Hematopoietic multipotent progenitor cell (in vitro differentiated cells): Measurements from ENCODE around the gene PBRM1. TPM values are rescaled to one million over a fixed set of nuclear protein-coding genes. Genes with fewer than 3 reads are reported as not detected.

Experiments
- DNase-seq, 3 donors: peaks; one replicate each; pipeline ENCODE4 v3.0.0-alpha.2; 2011 to 2015; ENCODE audit warnings: low read depth in 2 of 3, low spot score in 2 of 3
- total RNA-seq: library from RNA; depleted of rRNA; stranded (reverse); fragments of >200 nt; gene quantifications from one replicate; pipeline ENCODE4 v1.2.3, GENCODE V29; 2012

The PBRM1 gene
- total RNA-seq, 1 donor = 63.3 TPM

DNA sequence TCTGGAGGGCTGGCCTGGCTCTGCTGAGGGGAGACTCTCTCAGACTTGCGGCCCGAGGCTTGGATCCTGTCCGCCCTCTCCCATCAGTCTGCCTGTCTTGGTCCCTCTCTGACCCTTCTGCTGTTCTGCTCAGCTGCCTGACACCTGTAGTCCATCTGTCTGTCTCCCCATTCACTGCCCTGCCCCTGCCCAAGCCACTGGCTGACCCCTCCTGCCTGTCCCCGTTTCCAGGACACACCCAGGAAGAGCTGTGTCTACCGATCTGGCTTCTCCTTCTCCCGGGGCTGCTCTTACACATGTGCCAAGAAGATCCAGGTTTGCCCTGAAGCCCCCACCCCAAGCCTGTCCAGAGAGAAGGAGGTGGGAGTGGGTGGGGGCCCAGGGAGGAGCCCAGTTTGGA lies 170.5 kb downstream of the PBRM1 start:
- no peak for DNase-seq

DNA sequence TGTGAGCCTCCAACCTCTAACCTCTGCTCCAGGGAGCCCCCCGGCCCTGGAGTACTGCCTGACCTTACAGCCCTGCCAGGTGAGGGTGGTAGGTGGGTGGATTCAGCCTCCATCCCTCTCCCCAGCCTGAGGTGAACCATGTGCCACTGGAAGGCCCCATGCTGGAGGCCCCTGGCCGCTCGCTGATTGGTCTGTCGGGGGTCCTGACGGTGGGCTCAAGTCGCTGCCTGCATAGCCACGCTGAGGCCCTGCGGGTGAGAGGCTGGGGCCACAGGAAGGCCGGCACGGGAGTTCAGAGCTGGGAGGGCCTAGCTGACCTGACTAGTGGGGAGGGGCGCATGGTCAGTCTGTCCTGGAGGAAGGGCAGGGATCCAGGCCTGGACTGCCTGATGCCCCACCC lies 171.1 kb downstream of the PBRM1 start:
- no peak for DNase-seq

DNA sequence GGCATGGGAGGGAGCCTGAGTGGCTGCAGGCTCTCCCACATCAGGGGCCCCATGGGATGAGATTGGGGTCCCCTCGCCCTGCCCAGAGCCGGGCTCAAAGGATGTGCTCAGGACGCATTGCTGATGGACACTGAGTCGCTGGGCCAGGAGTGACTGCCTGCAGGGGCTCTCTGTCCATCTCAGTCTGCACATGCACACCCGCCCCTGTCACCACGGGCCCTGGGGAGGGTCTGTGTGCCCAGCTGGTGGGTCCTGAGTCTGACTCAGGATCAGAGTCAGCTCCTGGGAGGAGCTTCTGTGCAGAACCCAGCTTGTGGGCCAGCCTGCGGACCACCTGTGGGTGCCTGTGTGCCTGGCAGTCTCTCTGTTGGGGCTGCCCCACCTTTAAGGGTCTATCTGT lies 172.4 kb downstream of the PBRM1 start:
- DNase-seq = no peak

DNA sequence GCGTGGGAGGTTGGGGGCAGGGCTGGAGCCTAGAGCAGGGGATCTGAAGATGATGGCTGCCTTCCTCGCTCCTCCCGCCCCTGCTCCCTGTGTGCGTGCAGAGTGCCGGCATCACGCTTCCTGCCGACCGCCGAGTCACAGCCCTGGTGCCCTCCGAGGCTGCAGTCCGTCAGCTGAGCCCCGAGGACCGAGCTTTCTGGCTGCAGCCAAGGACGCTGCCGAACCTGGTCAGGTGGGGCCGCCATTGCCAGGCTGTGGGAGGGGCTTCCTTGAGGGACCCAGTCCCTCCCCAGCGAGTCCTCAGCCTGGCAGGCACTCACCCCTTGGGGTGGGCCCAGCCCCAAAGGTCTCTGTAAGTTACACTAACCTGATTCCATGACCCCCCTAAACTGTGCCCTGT lies 173.0 kb downstream of the PBRM1 start:
- DNase-seq = no peak

DNA sequence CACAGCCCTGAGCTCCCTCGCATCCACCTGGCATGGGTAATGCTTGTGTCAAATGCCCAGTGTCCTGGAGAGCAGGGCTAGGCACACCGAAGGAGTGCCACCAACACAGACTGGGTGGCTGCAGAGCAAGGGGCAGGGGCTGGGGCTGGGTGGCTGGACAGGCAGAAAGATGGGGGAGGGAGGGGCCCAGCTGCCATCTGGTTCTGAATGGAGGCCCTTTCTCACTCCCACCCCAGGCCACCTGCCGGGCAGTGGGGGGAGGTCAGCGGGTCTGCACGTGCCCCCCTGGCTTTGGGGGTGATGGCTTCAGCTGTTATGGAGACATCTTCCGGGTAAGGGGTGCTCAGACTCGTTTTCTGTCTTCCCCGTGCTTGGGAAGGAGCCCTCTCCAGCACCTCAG lies 173.6 kb downstream of the PBRM1 start:
- DNase-seq = no peak

DNA sequence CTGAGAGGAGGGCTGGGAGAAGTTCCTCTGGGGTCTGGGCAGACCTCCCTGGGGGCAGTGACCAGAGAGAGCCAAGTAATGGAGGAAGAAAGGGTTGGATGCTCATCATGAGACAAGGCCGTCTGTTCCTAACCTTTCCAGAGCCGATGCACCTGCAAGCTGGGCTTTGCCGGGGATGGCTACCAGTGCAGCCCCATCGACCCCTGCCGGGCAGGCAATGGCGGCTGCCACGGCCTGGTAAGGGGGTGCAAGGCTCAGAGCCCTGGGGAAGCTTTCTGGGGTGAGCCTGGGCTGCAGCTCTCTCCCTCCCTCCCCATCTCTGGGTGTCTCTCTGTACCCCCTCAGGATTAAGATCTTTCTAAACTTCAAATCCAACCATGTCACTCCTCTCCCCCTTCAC lies 174.2 kb downstream of the PBRM1 start:
- DNase-seq = no peak

DNA sequence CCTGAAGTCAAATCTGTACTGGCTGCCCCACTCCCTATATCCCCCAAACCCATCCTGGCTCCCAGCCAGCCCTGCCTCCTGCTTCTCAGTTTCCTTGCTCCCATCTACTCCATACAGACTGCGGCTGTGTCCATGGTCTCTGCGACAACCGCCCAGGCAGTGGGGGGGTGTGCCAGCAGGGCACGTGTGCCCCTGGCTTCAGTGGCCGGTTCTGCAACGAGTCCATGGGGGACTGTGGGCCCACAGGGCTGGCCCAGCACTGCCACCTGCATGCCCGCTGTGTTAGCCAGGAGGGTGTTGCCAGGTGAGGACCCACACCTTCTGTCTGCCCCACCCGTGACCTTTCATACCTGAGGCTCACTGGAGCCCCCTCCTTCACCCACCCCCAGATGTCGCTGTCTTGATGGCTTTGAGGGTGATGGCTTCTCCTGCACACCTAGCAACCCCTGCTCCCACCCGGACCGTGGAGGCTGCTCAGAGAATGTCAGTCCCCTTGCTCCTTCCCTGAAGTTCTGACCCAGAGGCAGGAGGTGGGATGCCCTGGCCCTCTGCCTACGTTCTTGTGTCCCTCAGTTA lies 175.9 kb downstream of the PBRM1 start:
- no peak for DNase-seq

DNA sequence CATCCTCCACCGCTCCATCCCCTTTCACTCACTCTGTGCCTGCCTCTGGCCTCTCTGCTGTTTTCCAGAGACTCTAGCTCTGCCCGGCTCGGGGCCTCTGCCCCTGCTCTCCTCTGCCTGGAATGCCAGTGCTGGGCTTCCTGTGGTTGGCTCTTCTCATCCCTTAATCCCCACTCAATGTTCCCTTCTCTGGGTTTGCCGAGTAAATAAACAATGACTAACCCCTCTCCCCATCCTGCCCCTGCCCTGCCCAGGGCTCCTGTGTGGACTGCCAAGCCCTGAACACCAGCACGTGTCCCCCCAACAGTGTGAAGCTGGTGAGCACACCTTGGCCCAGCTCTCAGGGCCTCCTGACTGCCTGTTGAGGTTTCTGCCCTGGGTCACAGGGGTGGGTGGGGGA lies 178.4 kb downstream of the PBRM1 start:
- DNase-seq = no peak

DNA sequence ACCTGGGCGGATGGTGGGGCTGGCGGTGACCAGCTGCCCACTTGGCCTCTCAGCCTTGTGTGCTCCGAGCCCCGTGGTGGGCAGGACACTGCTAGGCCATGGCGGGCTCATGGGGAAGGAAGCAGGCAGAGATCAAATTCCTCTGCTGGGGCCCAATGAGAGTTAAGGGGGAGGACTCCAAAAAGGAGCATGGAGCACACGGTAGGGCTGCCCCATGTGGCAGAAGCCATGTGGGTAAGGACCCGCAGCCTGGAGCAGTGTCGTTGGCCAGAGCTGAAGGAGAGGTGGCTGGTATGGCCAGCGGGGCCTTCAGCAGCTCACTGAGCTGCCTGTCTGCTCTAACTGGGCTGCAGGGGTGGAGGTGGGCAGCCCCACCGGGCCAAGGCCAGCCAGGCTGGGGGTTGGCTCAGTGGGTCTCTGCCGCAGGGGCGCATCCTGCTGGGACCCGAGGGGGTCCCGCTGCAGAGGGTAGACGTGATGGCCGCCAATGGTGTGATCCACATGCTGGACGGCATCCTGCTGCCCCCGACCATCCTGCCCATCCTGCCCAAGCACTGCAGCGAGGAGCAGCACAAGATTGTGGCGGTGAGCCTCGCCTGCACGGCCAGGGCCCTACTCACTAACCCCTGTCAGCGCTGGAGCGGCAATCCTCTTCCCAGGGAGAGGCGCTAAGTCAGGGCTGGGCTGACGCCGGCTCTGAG lies 179.3 kb downstream of the PBRM1 start:
- no peak for DNase-seq

DNA sequence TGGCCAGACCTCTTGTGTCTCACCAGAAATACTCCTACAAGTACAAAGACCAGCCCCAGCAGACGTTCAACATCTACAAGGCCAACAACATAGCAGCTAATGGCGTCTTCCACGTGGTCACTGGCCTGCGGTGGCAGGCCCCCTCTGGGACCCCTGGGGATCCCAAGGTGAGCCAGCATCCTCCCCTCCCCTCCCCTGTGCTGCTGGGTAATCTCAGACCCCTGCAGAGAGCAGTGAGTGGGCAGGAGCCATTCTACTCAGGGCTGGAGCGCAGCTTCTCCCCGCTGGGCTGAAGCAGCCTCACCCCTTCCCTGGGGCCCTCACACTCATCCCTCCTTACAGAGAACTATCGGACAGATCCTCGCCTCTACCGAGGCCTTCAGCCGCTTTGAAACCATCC lies 180.7 kb downstream of the PBRM1 start:
- DNase-seq = no peak

DNA sequence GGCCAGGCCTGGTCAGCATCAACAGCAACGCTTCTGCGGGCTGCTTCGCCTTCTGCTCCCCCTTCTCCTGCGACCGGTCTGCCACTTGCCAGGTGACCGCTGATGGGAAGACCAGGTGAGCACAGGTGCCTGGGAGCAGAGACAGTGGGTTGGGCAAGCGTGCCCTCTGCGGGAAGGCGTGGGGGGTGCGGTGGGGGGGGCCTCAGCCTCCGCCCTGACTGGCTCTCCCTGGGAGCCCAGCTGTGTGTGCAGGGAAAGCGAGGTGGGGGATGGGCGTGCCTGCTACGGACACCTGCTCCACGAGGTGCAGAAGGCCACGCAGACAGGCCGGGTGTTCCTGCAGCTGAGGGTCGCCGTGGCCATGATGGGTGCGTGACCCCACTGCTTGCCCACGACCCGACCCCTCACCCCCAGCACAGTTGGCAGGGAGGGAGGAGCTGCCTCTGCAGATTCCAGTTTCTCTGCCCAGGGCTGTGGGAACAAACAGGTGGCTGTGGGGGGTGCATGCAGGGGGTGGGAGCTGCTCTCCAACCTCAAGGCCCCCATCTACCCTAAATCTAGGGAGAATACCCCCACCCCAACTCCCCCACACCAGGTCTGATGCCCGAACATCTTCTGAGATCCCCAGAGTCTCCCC lies 181.8 kb downstream of the PBRM1 start:
- DNase-seq = no peak

DNA sequence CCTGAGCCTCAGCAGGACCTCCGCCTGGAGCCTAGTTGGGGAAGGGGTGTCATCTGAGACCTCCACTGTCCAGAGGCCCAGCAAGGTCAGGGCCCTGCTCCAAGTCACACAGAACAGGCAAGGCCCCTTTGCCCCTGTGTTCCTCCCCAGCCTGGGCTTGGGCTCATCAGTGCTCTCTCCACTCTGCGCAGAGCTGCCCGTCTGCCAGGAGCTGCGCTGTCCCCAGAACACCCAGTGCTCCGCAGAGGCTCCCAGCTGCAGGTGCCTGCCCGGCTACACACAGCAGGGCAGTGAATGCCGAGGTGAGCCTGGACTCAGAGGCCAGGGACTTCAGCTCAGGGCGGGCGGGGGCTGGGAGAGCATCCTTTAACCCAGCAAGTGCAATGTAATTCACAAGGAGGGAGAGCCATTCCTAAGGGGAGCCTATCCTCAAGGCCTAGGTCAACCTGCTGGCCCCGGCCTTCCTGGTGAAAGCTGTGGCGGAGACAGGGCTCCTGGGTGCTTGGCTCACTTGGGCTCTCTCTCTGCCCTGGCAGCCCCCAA lies 182.8 kb downstream of the PBRM1 start:
- no peak for DNase-seq

DNA sequence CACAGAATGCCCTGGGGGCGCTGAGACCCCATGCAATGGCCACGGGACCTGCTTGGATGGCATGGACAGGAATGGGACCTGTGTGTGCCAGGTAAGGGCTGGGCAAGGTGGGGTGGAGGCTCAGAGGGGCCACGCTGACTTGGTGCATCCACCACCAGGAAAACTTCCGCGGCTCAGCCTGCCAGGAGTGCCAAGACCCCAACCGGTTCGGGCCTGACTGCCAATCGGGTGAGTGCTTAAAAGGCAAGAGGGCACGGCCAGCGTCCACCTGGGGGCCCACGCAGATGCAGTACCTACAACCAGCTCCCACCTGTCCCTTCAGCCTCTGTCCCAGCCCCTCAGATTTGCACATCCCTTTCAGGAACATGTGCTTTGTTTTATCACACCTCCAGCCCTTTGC lies 183.7 kb downstream of the PBRM1 start:
- DNase-seq = no peak

DNA sequence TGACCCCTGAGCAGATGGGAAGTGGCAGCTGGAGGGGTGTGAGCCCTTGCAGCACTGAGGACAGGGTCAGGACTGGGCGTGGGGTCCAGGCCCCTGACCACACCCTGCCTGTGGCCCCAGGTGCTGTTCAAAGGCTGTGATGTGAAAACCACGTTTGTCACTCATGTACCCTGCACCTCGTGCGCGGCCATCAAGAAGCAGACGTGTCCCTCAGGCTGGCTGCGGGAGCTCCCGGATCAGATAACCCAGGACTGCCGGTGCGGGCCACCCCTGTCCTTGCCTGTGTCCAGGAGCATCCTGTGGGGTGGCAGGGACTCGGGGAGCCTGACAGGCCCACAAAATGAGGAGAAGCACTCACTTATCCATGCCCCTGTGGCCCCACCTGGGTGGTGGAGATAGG lies 184.7 kb downstream of the PBRM1 start:
- no peak for DNase-seq

DNA sequence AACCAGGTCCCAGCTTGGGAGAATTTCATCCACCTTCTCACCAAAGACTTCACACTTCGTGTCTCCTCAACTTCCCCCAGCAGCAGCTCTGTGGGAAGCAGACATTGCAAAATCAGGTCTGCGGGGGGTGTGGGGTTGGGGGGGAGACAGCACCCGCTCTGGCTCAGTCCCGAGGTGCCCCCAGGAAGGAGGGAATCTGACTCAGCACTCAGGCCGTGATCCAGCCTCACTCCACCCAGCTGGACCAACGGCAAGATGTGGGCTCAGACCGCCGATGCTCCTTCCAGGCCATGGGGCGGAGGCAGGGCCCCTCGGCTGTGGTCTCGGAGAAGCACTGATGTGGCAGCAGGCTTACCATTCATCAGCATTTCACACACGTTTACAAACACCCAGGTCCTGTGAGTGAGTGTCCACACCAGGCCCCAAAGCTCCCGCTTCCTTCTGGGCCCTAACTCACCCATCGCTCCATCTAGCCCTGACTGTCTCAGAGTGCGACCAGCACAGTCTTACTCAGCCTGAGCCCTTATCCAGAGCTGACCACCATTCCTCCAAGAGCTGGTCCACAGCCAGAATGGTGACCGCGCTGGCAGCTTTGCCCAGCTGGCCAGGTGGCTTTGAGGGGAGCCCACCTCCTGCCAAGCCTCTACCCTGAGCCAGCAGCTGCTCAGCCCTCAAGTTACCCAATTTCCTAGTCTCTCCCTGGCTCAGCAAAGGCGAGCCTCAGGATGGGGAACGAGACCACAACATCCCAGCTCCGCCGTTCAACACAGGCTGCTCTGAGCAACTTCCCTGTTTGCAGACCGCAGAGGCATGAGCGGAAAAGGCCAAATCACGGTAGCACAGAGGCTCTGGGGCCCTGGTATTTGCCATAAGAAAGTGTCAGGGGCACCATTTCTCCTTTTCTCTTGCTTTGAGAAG lies 187.3 kb downstream of the PBRM1 start:
- peak in 2 of 3 donors; percentile 88 to 91 for DNase-seq

DNA sequence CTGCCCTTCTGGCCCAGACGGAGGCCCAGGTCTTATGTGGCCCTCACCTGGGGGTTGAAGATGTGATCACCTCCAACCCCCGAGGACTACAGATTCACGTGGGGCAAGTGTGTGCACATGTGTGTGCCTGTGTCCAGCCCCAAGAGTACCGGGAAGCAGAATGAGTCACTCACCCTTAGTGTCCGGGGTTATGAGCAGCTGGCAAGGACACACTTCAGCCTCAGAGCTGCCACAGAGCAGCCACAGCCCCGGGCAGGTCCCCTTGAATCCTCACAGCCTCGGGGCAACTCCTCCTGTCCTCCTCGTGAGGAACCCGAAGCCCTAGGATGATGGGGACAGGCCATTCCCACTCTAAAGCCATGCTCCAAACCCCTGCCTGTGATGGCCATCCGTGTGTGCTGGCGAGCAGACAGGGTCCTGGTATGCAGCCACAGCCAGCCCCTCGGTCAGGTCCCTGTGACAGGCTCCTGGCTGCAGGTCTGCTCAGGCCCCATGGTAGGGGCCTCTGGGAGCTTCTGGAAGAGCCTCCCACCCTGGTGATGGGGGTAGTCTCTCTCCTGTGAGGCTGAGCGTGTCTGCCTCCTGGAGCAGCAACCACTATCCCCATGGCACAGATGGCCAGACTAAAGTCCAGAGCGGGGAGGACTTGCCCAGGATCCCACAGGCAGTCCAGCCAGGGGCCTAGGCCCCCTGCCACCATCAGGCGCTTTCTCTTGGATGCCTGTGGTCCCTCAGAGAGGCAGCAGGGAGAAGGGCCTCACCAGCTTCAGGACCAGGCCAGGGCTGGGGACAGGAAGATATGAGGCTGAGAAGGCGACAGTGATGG lies 189.7 kb downstream of the PBRM1 start:
- no peak for DNase-seq
